Glutamatergic neuron (in vitro differentiated cells): ENCODE measurements around the gene TMEM150C. TPM values are rescaled to one million over a fixed set of nuclear protein-coding genes. Genes with fewer than 3 reads are reported as not detected.

ENCODE experiments used
- DNase-seq: peaks from one replicate; pipeline ENCODE4 v3.0.0; 2022
- H3K27ac Mint-ChIP-seq: one replicate; pipeline ENCODE4 v1.8.0; 2020; ENCODE audit warnings: mild to moderate bottlenecking, mixed read lengths, inconsistent platforms; ENCODE audit not compliant: unreplicated experiment
- H3K27me3 Mint-ChIP-seq: one replicate; pipeline ENCODE4 v1.8.0; 2020; ENCODE audit warnings: mild to moderate bottlenecking, moderate library complexity, mixed read lengths, inconsistent platforms; ENCODE audit not compliant: unreplicated experiment
- H3K36me3 Mint-ChIP-seq: one replicate; pipeline ENCODE4 v1.8.0; 2020; ENCODE audit warnings: mild to moderate bottlenecking, mixed read lengths, inconsistent platforms; ENCODE audit not compliant: unreplicated experiment
- H3K4me1 Mint-ChIP-seq: one replicate; pipeline ENCODE4 v1.8.0; 2020; ENCODE audit warnings: mild to moderate bottlenecking, low read depth, mixed read lengths, inconsistent platforms; ENCODE audit not compliant: unreplicated experiment
- H3K4me3 Mint-ChIP-seq: one replicate; pipeline ENCODE4 v1.8.0; 2020; ENCODE audit warnings: mild to moderate bottlenecking, mixed read lengths, inconsistent platforms; ENCODE audit not compliant: unreplicated experiment
- H3K9me3 Mint-ChIP-seq: one replicate; pipeline ENCODE4 v1.8.0; 2020; ENCODE audit warnings: mild to moderate bottlenecking, moderate library complexity, mixed read lengths, inconsistent platforms; ENCODE audit not compliant: unreplicated experiment
- CTCF ChIP-seq: fragments of 200-600 bp; sonication (generic); IDR thresholded peaks from one replicate; pipeline ENCODE4 v1.5.0; 2021; ENCODE audit not compliant: partially characterized antibody, unreplicated experiment
- total RNA-seq: library from RNA; stranded (reverse); fragmentation: NEBNext Ultra II Directional; extraction: Animal tissue kit (Norgen Biotek cat#: 25700); gene quantifications from one replicate; pipeline ENCODE4 v1.2.1, GENCODE V29; 2021; ENCODE audit not compliant: unreplicated experiment

TMEM150C gene
- total RNA-seq, 1 donor from 2014 or later = 5.1 TPM

GRCh38 chr4:82461710-82462109 is 100.1 kb downstream of the TMEM150C start:
- no peak for TF ChIP-seq CTCF
- Mint-ChIP-seq H3K4me3 (no peak overlapping the region), H3K4me1 (no peaks in the 10 kb centered on the region), H3K36me3 (no peaks in the 10 kb centered on the region), H3K27me3 (no peaks in the 10 kb centered on the region), H3K27ac (no peak overlapping the region), H3K9me3 (no peaks in the 10 kb centered on the region)
- DNase-seq = no peak

GRCh38 chr4:82458729-82459128 is 103.1 kb downstream of the TMEM150C start:
- Mint-ChIP-seq H3K9me3 (no peaks in the 10 kb centered on the region), H3K27ac (no peak overlapping the region), H3K27me3 (no peaks in the 10 kb centered on the region), H3K4me3 (no peak overlapping the region), H3K36me3 (no peaks in the 10 kb centered on the region), H3K4me1 (peaks cover 5% of the 10 kb centered on the region)
- DNase-seq = no peak
- TF ChIP-seq CTCF = no peak

- H3K4me3 Mint-ChIP-seq = no peak overlapping the region
- no peak for TF ChIP-seq CTCF
- no peaks in the 10 kb centered on the region for H3K9me3 Mint-ChIP-seq
- DNase-seq = no peak
- no peaks in the 10 kb centered on the region for H3K27me3 Mint-ChIP-seq
- peaks cover 5% of the 10 kb centered on the region for H3K4me1 Mint-ChIP-seq
- H3K36me3 Mint-ChIP-seq = no peaks in the 10 kb centered on the region
- no peak overlapping the region for H3K27ac Mint-ChIP-seq
These were observed 104.5 kb downstream of the TMEM150C start for GRCh38 chr4:82457266-82457665.

GRCh38 chr4:82452026-82452425 is 109.8 kb downstream of the TMEM150C start:
- Mint-ChIP-seq H3K27ac (no peak overlapping the region), H3K4me1 (peaks cover 7% of the 10 kb centered on the region), H3K27me3 (no peaks in the 10 kb centered on the region), H3K4me3 (no peak overlapping the region), H3K9me3 (peaks cover 1% of the 10 kb centered on the region), H3K36me3 (peaks cover 5% of the 10 kb centered on the region)
- TF ChIP-seq CTCF = no peak
- no peak for DNase-seq

GRCh38 chr4:82450966-82451755 is 110.6 kb downstream of the TMEM150C start:
- Mint-ChIP-seq H3K27ac (no peak overlapping the region), H3K36me3 (peaks cover 5% of the 10 kb centered on the region), H3K4me3 (no peak overlapping the region), H3K9me3 (peaks cover 1% of the 10 kb centered on the region), H3K4me1 (peaks cover 7% of the 10 kb centered on the region), H3K27me3 (no peaks in the 10 kb centered on the region)
- TF ChIP-seq CTCF = no peak
- no peak for DNase-seq
